Measurements from ENCODE around the gene SERF2.
"Not testable (repeated sequence)": the region's sequence is repeated elsewhere in the genome, so short reads cannot be mapped to it uniquely, and the experiment has no call there.

SERF2 gene

GRCh38 chr15:43793647-43794046 is 1.5 kb downstream of the SERF2 start:
- DNase-seq (ENCODE audit: low read depth in 3 of 3) = no peak

GRCh38 chr15:43794269-43795037 is 2.3 kb downstream of the SERF2 start:
- DNase-seq (ENCODE audit: low read depth in 3 of 3) = no peak

DNA sequence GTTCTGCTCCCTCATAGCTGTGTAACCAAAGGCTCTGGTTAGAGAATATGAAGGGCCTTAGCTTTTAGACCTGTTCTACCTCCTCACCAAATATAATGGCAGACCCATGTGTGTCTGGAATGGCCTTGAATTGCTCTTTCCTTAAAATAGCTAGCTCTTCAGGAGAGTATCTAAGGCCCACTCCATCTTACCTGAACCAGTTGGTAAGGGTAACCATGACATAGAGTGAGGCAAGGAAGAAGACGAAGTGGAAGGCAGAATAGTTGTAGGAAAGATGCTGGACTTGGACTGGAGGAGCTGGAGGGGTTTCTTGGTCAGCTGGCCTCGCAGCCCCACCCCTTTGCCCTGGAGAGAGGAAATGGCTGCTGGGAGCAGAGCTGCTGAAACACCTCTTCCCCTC is 3.1 kb downstream of the SERF2 start:
- no peak for DNase-seq (ENCODE audit: low read depth in 3 of 3)

GRCh38 chr15:43795997-43796396 is 3.9 kb downstream of the SERF2 start:
- DNase-seq (ENCODE audit: low read depth in 3 of 3) = no peak

DNA sequence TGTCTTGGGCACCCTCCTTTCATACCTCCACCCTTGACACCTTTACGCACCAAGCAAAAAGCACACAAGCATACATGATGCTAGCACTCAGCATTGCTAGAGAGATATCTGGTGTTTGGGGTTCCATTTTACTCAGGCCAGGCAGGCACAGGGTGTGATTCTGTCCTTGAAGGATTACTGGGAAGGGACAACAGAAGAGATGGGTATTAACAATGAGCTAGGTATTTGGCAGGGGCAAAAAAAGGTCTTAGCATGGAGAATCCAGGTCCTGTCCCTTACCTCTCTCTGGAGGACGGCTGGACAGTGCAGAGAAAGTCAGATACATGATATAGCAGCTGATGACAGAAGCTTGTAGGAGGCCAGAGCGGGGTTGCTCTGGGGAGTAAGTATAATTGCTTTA is 4.4 kb downstream of the SERF2 start:
- no peak for DNase-seq (ENCODE audit: low read depth in 3 of 3)

- DNase-seq (ENCODE audit: low read depth in 3 of 3) = no peak
Measured at GRCh38 chr15:43799209-43799944, 7.3 kb downstream of the SERF2 start.

GRCh38 chr15:43799945-43800285 is 7.8 kb downstream of the SERF2 start, which contains the start of gene SERINC4:
Gene SERINC4 (minus strand): TSS chr15:43800220. CDS start chr15:43799986, 234 bp downstream.
- DNase-seq (ENCODE audit: low read depth in 3 of 3) = no peak

GRCh38 chr15:43800286-43801141 is 8.4 kb downstream of the SERF2 start, which contains the start of gene HYPK:
Gene HYPK (plus strand): TSS chr15:43800599. CDS start chr15:43800623, 24 bp downstream.
- peak; percentile 80 to 88 (median 81) for DNase-seq (ENCODE audit: low read depth in 3 of 3)

- not testable (repeated sequence) for DNase-seq (ENCODE audit: low read depth in 3 of 3)
Measured at GRCh38 chr15:43802676-43803075, 10.6 kb downstream of the SERF2 start.

GRCh38 chr15:43808435-43808950 is 16.4 kb downstream of the SERF2 start:
- DNase-seq (ENCODE audit: low read depth in 3 of 3) = no peak

DNA sequence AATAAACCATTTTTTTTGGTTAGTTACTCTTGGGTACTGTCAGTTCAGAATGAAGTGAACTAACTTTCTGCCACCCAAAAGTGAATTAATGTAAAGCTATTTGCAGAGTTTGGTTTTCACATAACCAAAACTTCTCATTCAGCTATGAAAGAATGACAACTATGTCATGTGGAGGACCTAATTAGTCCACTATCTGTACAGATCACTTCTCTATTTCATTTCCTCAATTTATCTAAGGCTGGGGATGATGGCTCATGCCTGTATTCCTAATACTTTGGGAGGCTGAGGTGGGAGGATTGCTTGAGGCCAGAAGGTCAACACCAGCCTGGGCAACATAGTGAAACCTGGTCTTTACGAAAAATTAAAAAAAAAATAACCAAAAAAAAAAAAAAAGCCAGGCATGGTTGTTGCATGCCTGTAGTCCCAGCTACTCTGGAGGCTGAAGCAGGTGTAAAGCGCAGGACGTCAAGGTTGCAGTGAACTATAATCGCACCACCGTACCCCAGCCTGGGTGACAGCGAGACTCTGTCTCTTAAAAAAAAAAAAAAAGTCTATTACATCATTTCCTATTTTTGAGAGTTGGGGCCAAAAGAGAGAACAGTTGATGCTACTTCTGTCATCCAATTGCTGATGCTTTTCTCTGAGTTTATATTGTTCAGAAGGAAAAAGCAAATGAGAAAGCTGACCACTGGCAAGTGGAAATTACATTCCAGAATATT is 17.0 kb downstream of the SERF2 start:
- DNase-seq (ENCODE audit: low read depth in 3 of 3) = no peak

GRCh38 chr15:43815064-43815463 is 22.9 kb downstream of the SERF2 start:
- not testable (repeated sequence) for DNase-seq (ENCODE audit: low read depth in 3 of 3)

GRCh38 chr15:43821505-43821904 is 29.4 kb downstream of the SERF2 start:
- no peak for DNase-seq (ENCODE audit: low read depth in 3 of 3)

DNA sequence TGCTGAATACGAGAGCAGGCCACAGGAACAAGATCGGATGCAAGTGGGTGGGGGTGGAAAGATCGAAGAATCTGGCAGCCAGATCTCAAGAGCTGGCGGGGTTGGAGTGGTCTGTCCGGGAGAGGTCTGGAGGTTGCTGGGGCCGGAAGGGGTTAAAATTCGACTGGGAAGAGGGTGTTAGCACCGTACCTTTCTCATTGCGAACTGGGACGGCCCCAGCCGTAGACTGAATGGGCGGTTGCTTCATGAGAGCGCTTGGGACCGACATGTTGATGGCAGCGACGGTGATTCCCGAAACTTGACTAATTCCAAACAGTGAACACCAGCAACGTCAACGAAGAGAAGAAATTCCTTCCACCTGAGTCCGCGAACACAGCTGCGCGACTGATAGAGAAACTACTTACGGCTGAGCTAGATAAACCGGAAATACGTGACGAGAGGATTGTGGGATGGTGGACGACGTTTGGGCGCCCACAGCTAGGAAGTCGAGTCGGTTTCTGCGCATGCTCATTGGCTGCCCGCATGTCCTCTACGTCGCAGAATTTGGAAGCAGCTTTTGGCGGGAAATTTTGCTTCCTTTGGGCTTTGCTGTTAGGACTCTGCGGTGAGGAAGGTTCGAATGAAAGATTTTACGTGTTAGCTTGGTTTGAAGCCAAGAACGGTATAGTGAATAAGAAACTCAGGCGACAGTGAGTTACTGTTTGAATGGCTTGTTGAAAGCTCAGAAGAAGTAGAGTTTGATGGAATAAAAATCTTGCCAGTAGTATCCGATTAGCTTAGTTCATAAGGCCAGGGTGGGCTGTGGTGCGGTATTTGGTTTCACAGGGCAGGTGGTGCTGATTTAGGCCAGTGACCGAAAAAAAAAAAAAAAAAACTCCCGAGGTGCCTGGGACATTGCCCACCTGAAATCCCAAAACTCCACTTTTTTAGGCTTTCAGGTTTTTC is 32.5 kb downstream of the SERF2 start, which contains the start of gene MFAP1:
Gene MFAP1, minus strand, starts transcription at position 389 of the 945 bp plus-strand sequence. Its CDS starts 121 bp downstream, at position 268.
- peak; percentile 84 to 90 (median 88) for DNase-seq (ENCODE audit: low read depth in 3 of 3)

GRCh38 chr15:43825305-43825704 is 33.2 kb downstream of the SERF2 start:
- DNase-seq (ENCODE audit: low read depth in 3 of 3) = not testable (repeated sequence)

DNA sequence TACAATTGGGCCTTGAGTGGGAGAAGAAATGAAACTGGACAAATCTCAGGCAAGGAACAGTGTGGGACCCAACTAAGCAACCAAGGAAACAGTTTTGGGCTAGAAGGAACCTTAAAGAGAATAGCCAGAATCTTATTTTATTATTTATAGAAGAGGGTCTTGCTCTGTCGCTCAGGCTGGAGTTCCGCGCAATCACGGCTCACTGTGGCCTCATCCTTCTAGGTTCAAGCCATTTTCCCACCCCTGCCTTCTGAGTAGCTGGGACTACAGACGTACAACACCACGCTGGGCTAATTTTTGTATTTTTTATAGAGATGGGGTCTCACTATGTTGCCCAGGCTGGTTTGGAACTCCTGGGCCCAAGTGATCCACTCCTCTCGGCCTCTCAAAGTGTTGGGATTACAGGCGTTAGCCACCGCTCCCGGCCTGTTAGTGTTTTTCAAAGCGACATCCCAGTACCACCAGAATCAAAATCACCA is 33.9 kb downstream of the SERF2 start:
- DNase-seq (ENCODE audit: low read depth in 3 of 3) = no peak

GRCh38 chr15:43826508-43827341 is 34.6 kb downstream of the SERF2 start, which contains the start of gene WDR76:
Gene WDR76 (plus strand): TSS chr15:43827002. CDS start chr15:43827033, 31 bp downstream.
- peak; percentile 72 to 80 (median 77) for DNase-seq (ENCODE audit: low read depth in 3 of 3)

DNA sequence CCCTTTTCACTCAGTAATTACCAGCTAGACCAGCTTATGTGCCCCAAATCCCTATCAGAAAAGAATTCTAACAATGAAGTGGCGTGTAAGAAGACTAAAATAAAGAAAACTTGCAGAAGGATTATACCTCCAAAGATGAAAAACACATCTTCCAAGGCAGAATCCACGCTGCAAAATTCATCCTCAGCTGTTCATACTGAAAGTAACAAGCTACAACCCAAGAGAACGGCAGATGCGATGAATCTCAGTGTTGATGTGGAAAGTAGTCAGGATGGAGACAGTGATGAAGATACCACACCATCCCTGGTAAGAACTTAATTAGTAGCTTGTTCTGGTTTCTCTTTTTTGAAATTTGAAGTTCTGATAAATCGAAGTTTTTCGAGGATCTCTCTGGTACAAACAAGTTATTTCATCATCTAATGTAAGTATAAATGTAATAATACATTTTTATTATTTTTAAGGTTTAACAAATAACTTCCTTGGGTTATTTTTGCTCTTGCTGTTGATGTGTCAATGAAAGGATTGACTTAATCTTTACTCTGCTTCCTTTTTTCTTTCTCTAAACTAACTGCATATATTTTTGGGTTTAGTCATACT is 36.0 kb downstream of the SERF2 start:
- DNase-seq (ENCODE audit: low read depth in 3 of 3) = peak in 1 of 3 donors; percentile 12

Measured in stimulated activated CD4-positive, alpha-beta T cell treated with anti-CD3 and anti-CD28 coated beads, TNF-alpha, amount 100 ng/mL, for 48 hours (primary cell).